Lower leg skin (tissue), 4 donors: Measurements from ENCODE around the gene TTC24. TPM values are rescaled to one million over a fixed set of nuclear protein-coding genes. Genes with fewer than 3 reads are reported as not detected.
"Not testable (repeated sequence)": the region's sequence is repeated elsewhere in the genome, so short reads cannot be mapped to it uniquely, and the experiment has no call there.

Source experiments
- DNase-seq, 2 donors: peaks; one replicate each; pipeline ENCODE4 v3.0.0-alpha.2; 2019; ENCODE audit warnings: low spot score in 2 of 2
- H3K4me3 ChIP-seq: fragments of 200-600 bp; sonication (generic); 2 replicates; pipeline ENCODE4 v1.5.1; 2017; ENCODE audit warnings: mild to moderate bottlenecking, low read depth; ENCODE audit not compliant: poor library complexity, severe bottlenecking
- CTCF ChIP-seq, 3 donors: fragments of 450-650 bp; IDR thresholded peaks; one replicate each; pipeline ENCODE4 v1.5.1; 2016; ENCODE audit warnings: antibody characterized with exemption in 3 of 3, mild to moderate bottlenecking in 3 of 3, moderate library complexity in 2 of 3
- POLR2A ChIP-seq, 2 donors: fragments of 450-650 bp; IDR thresholded peaks; one replicate each; pipeline ENCODE4 v1.6.1; 2016 to 2017; ENCODE audit warnings: antibody characterized with exemption in 2 of 2, mild to moderate bottlenecking in 1 of 2, moderate library complexity in 1 of 2
- WGBS, 2 donors: methylation state at CpG; one replicate each; pipeline ENCODE4 v1.1.5; 2018; 5-methylcytosine and 5-hydroxymethylcytosine counted together
- intact Hi-C: fragments of 100-400 bp; cut with DNase I; formaldehyde crosslinking; loops from one replicate; pipeline ENCODE4 v1.15.0; 2023; ENCODE audit warnings: low total_unique reads
- total RNA-seq, 4 donors: library from RNA; depleted of rRNA; stranded (reverse); fragments of >200 nt; gene quantifications; one replicate each; pipeline ENCODE4 v1.1.0, GENCODE V29; 2016

Gene TTC24
- total RNA-seq, 4 donors from 2014 or later, result 0.19 TPM; not detected in 3

- WGBS, 2 donors, result 80 to 91% methylated on average over 3 of the region's 3 CpGs
- TF ChIP-seq POLR2A (IDR thresholded peaks at IDR 0.05) (no peak), CTCF (IDR thresholded peaks at IDR 0.05) (no peak)
- no peak overlapping the region for H3K4me3 ChIP-seq
- DNase-seq, result no peak
- intact Hi-C loops, result no loop called here
Observed at GRCh38 chr1:156551066-156551643, 28.4 kb upstream of the TTC24 start.

- 87 to 93% methylated on average over 6 of the region's 6 CpGs for WGBS, 2 donors
- TF ChIP-seq CTCF (IDR thresholded peaks at IDR 0.05) (no peak), POLR2A (IDR thresholded peaks at IDR 0.05) (no peak)
- intact Hi-C loops, result no loop called here
- no peak overlapping the region for H3K4me3 ChIP-seq
- DNase-seq, result no peak
Observed at GRCh38 chr1:156551869-156552268, 27.7 kb upstream of the TTC24 start.

GRCh38 chr1:156552518-156552917 is 27.0 kb upstream of the TTC24 start:
- no peak overlapping the region for H3K4me3 ChIP-seq
- DNase-seq, result no peak
- WGBS, 2 donors, result 73 to 75% methylated on average over 5 of the region's 5 CpGs
- intact Hi-C loops, result no loop called here
- TF ChIP-seq POLR2A (IDR thresholded peaks at IDR 0.05), result no peak
- no peak for TF ChIP-seq CTCF (IDR thresholded peaks at IDR 0.05)

GRCh38 chr1:156552937-156553336 is 26.6 kb upstream of the TTC24 start:
- H3K4me3 ChIP-seq, DNase-seq, intact Hi-C loops: not testable (repeated sequence)
- WGBS, 2 donors, result 89 to 92% methylated on average over 4 of the region's 4 CpGs

GRCh38 chr1:156553860-156554485 is 25.6 kb upstream of the TTC24 start:
- DNase-seq, result no peak
- TF ChIP-seq CTCF (IDR thresholded peaks at IDR 0.05) (no peak), POLR2A (IDR thresholded peaks at IDR 0.05) (no peak)
- WGBS, 2 donors, result 88 to 94% methylated on average over 6 of the region's 6 CpGs
- no peak overlapping the region for H3K4me3 ChIP-seq
- intact Hi-C loops, result no loop called here

- 79 to 81% methylated on average over 8 of the region's 8 CpGs for WGBS, 2 donors
- TF ChIP-seq CTCF (IDR thresholded peaks at IDR 0.05) (no peak), POLR2A (IDR thresholded peaks at IDR 0.05) (no peak)
- intact Hi-C loops, result no loop called here
- no peak overlapping the region for H3K4me3 ChIP-seq
- DNase-seq, result no peak
Observed at GRCh38 chr1:156554971-156555370, 24.6 kb upstream of the TTC24 start.
